GM12878 (cell line): ENCODE data around the gene SERPINH1. TPM values are rescaled to one million over a fixed set of nuclear protein-coding genes. Genes with fewer than 3 reads are reported as not detected.

Experiments used
- ATAC-seq: fragments of 200-7000 bp; cut with Tn5 transposase; 3 replicates; pipeline ENCODE4 v1.9.1; 2020; ENCODE audit warnings: mild to moderate bottlenecking, moderate library complexity
- BruUV-seq: library from RNA; stranded (reverse); fragments of 400-500 nt; replicated peaks from 2 replicates; lab custom pipeline; 2021; lab: Mats Ljungman, UMichigan
- CTCF ChIA-PET: fragments of 300-600 bp; sonication (Branson Sonifier 250); formaldehyde crosslinking; extraction: SDS; loops from one replicate; lab custom pipeline; 2021; ENCODE audit warnings: inconsistent platforms; lab: Yijun Ruan, JAX
- POLR2A ChIA-PET: fragments of 350-600 bp; formaldehyde crosslinking; extraction: SDS; loops from one replicate; lab custom pipeline; 2021; ENCODE audit warnings: inconsistent platforms; lab: Charles Lee
- RAD21 ChIA-PET: fragments of 300-600 bp; sonication (Branson Sonifier 250); formaldehyde crosslinking; loops from one replicate; lab custom pipeline; 2023; ENCODE audit warnings: antibody characterized with exemption; ENCODE audit not compliant: unreplicated experiment; lab: Charles Lee
- SMC1A ChIA-PET: fragments of 300-600 bp; sonication (Branson Sonifier 250); formaldehyde crosslinking; loops from one replicate; lab custom pipeline; 2023; ENCODE audit not compliant: unreplicated experiment, uncharacterized antibody; lab: Charles Lee
- DNase-seq: peaks from one replicate; pipeline ENCODE4 v3.0.0-alpha.2; 2011; ENCODE audit warnings: low read depth, low spot score
- FAIRE-seq: peaks from 3 replicates; lab custom pipeline; 2011; peaks lifted over from hg19 to GRCh38; lab: Jason Lieb, UNC
- H2AFZ ChIP-seq: 2 replicates; pipeline ENCODE4 v1.6.0; 2011; ENCODE audit warnings: low read depth, low read length, control low read depth; ENCODE audit not compliant: control insufficient read depth
- H3K27ac ChIP-seq: 2 replicates; pipeline ENCODE4 v1.5.1; 2011; ENCODE audit warnings: control low read depth; ENCODE audit not compliant: control insufficient read depth, insufficient read depth
- H3K27me3 ChIP-seq, 2 experiments: replicated peaks in 1 of 2; 2 replicates each; pipeline versions ENCODE4 v1.6.0 to v1.6.1; 2011; ENCODE audit warnings: low read length in 1 of 2; ENCODE audit not compliant: control insufficient read depth in 2 of 2, insufficient read depth in 2 of 2
- H3K36me3 ChIP-seq, 2 experiments: 2 replicates each; pipeline ENCODE4 v1.5.1; 2011; ENCODE audit warnings: low read length in 1 of 2; ENCODE audit not compliant: control insufficient read depth in 2 of 2, insufficient read depth in 2 of 2
- H3K4me1 ChIP-seq: 2 replicates; pipeline ENCODE4 v1.6.1; 2011; ENCODE audit warnings: mild to moderate bottlenecking, low read length, moderate library complexity, mixed read lengths; ENCODE audit not compliant: control insufficient read depth, insufficient read depth
- H3K4me2 ChIP-seq: 2 replicates; pipeline ENCODE4 v1.6.0; 2011; ENCODE audit warnings: control low read depth; ENCODE audit not compliant: control insufficient read depth, insufficient read depth
- H3K4me3 ChIP-seq: fragments of 200-600 bp; sonication (generic); 2 replicates; pipeline ENCODE4 v1.5.1; 2016
- H3K79me2 ChIP-seq: 2 replicates; pipeline ENCODE4 v1.6.0; 2011; ENCODE audit warnings: low read length; ENCODE audit not compliant: control insufficient read depth, insufficient read depth
- H3K9ac ChIP-seq: 2 replicates; pipeline ENCODE4 v1.8.0; 2011; ENCODE audit warnings: low read length, control low read depth, mixed read lengths; ENCODE audit not compliant: control insufficient read depth, insufficient read depth
- H3K9me3 ChIP-seq: replicated peaks from 3 replicates; pipeline ENCODE4 v1.5.1; 2011; ENCODE audit warnings: mild to moderate bottlenecking, low read length; ENCODE audit not compliant: control insufficient read depth, insufficient read depth
- H4K20me1 ChIP-seq: 2 replicates; pipeline ENCODE4 v1.6.0; 2011; ENCODE audit not compliant: control insufficient read depth, insufficient read depth
- ESRRA ChIP-seq: IDR thresholded peaks from 2 replicates; pipeline ENCODE4 v1.6.1; 2012; ENCODE audit warnings: mild to moderate bottlenecking, low read length, improper control_type of control experiment
- GABPA ChIP-seq: IDR thresholded peaks from 2 replicates; pipeline ENCODE4 v1.6.1; 2014; ENCODE audit warnings: antibody characterized with exemption, low read depth, mild to moderate bottlenecking, inconsistent platforms
- POLR2AphosphoS2 ChIP-seq: IDR thresholded peaks from 2 replicates; pipeline ENCODE4 v1.6.1; 2011; ENCODE audit warnings: low read depth, mild to moderate bottlenecking, low read length, improper control_type of control experiment, moderate library complexity
- RBBP5 ChIP-seq: fragments of 200-600 bp; sonication (generic); conservative IDR thresholded peaks from 2 replicates; pipeline ENCODE4 v1.6.1; 2016
- SMAD5 ChIP-seq: IDR thresholded peaks from 2 replicates; pipeline ENCODE4 v1.6.1; 2016; ENCODE audit warnings: antibody characterized with exemption, low read depth
- SMC3 ChIP-seq: IDR thresholded peaks from 2 replicates; pipeline ENCODE4 v1.6.1; 2011; ENCODE audit warnings: low read length, improper control_type of control experiment, borderline replicate concordance
- TARDBP ChIP-seq: IDR thresholded peaks from 2 replicates; pipeline ENCODE4 v1.6.1; 2016; ENCODE audit warnings: borderline replicate concordance
- YBX1 ChIP-seq: fragments of 450-650 bp; IDR thresholded peaks from 2 replicates; pipeline ENCODE4 v1.6.1; 2016; ENCODE audit warnings: antibody characterized with exemption
- WGBS: methylation state at CpG from one replicate; pipeline ENCODE4 v1.1.6; 2016; ENCODE audit warnings: low lambda C conversion rate; ENCODE audit not compliant: insufficient replicate concordance, insufficient coverage; ENCODE audit errors: missing lambda C conversion rate; 5-methylcytosine and 5-hydroxymethylcytosine counted together
- in situ Hi-C: fragments of 300-500 bp; cut with MboI; formaldehyde crosslinking; loops from 9 replicates; pipeline ENCODE4 v1.14.3; 2018; ENCODE audit warnings: mixed read lengths
- intact Hi-C: fragments of 100-400 bp; cut with micrococcal nuclease; formaldehyde crosslinking; loops from one replicate; pipeline ENCODE4 v1.14.2; 2022; ENCODE audit not compliant: unreplicated experiment
- polyA plus RNA-seq, 11 experiments: library from polyadenylated mRNA; depleted of rRNA in 4 of 11; unstranded in 6 of 11; stranded (reverse) in 5 of 11; fragments of >200 nt; fragmentation: Nextera tagmentation in 4 of 11; fragmentation: Illumina TruSeq in 1 of 11; extraction: Ambion mirVana in 4 of 11; extraction: Trizol in 1 of 11; gene quantifications; 1 replicate in 1 of 11; 2 replicates in 10 of 11; pipeline versions ENCODE4 v1.2.1 to v1.2.3, GENCODE V29; 2011 to 2016; ENCODE audit warnings: inconsistent platforms in 2 of 11, missing spikeins in 2 of 11, low read depth in 1 of 11
- total RNA-seq, 4 experiments: library from RNA; depleted of rRNA in 3 of 4; stranded (reverse); fragments of >200 nt in 3 of 4; fragmentation: Illumina TruSeq in 1 of 4; extraction: Trizol in 1 of 4; gene quantifications; 2 replicates each; pipeline versions ENCODE4 v1.2.1 to v1.2.3, GENCODE V29; 2013 to 2021
- TF ChIP-seq, protein P1 (sequence below): fragments of 450-650 bp; formaldehyde crosslinking; IDR thresholded peaks from 2 replicates; pipeline ENCODE4 v1.5.0; 2022; ENCODE audit warnings: mild to moderate bottlenecking, missing genetic modification characterization
- TF ChIP-seq, protein P2 (sequence below): fragments of 450-650 bp; IDR thresholded peaks from 2 replicates; pipeline ENCODE4 v1.6.1; 2017; ENCODE audit warnings: low read depth, mild to moderate bottlenecking, moderate library complexity
- TF ChIP-seq, protein P3 (sequence below): IDR thresholded peaks from 2 replicates; pipeline ENCODE4 v1.6.1; 2012; ENCODE audit warnings: mild to moderate bottlenecking, low read depth, low read length

SERPINH1 gene
- total and polyA plus RNA-seq, 10 of the 15 experiments (the other 5 are each of a cell fraction or from before 2014, with no cell fraction given), result 0.34 to 19.8 (median 13.7) TPM

DNA sequence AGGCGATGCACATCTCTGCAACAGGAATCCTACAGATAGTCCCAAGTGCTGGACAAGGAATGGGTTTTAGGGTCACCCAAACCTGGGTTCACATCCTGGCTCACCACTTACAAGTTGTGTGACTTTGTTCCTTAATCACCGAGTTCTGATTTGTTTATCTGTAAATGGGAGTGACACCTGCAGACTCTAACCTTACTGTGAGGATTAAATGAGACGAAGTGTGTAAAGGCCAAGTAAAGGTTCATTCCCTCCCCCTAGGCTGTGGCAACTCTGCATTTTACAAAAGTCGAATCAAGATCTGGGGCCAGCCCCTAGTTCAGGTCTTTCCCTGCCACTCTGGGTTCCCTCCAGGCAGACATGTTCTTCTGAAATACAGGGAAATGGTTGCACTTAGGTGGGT is 34.9 kb downstream of the SERPINH1 start (continued):
- no peak for TF ChIP-seq ESRRA
- TF ChIP-seq, protein P1, sequence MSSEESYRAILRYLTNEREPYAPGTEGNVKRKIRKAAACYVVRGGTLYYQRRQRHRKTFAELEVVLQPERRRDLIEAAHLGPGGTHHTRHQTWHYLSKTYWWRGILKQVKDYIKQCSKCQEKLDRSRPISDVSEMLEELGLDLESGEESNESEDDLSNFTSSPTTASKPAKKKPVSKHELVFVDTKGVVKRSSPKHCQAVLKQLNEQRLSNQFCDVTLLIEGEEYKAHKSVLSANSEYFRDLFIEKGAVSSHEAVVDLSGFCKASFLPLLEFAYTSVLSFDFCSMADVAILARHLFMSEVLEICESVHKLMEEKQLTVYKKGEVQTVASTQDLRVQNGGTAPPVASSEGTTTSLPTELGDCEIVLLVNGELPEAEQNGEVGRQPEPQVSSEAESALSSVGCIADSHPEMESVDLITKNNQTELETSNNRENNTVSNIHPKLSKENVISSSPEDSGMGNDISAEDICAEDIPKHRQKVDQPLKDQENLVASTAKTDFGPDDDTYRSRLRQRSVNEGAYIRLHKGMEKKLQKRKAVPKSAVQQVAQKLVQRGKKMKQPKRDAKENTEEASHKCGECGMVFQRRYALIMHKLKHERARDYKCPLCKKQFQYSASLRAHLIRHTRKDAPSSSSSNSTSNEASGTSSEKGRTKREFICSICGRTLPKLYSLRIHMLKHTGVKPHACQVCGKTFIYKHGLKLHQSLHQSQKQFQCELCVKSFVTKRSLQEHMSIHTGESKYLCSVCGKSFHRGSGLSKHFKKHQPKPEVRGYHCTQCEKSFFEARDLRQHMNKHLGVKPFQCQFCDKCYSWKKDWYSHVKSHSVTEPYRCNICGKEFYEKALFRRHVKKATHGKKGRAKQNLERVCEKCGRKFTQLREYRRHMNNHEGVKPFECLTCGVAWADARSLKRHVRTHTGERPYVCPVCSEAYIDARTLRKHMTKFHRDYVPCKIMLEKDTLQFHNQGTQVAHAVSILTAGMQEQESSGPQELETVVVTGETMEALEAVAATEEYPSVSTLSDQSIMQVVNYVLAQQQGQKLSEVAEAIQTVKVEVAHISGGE (CRISPR knock-in tag), result no peak
- TF ChIP-seq, protein P2, sequence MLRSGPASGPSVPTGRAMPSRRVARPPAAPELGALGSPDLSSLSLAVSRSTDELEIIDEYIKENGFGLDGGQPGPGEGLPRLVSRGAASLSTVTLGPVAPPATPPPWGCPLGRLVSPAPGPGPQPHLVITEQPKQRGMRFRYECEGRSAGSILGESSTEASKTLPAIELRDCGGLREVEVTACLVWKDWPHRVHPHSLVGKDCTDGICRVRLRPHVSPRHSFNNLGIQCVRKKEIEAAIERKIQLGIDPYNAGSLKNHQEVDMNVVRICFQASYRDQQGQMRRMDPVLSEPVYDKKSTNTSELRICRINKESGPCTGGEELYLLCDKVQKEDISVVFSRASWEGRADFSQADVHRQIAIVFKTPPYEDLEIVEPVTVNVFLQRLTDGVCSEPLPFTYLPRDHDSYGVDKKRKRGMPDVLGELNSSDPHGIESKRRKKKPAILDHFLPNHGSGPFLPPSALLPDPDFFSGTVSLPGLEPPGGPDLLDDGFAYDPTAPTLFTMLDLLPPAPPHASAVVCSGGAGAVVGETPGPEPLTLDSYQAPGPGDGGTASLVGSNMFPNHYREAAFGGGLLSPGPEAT, result no peak

DNA sequence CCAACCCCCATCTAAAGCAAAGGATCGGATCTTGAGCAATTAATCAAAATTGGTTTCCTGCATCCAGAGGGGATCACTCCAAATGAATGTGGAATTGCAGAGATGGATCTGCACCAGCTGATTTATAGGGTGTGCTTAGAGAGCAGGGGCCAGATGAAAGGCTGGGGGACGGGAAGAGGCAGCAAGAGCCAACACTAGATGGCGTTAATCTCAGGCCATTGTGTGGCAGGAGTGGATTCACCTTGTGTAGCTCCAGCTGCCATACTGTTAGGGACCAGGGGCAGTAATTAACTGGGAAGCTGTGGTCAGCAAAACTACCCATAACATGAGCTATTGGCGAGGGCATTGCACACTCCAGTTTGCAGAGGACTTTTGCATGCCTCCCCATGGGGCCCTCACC is 35.6 kb downstream of the SERPINH1 start:
- WGBS, result 25% methylated on average over 4 of the region's 4 CpGs
- ChIA-PET POLR2A (no interaction called here), RAD21 (interaction anchor here (0.8 to 1.3 kb wide), 4 partner anchors 37 to 610 kb away, joined by 3 to 4 read pairs (median 4); no protein-coding TSS in a partner anchor), CTCF (interaction anchor here (0.6 to 2.2 kb wide), 27 partner anchors 9 to 555 kb away, joined by 3 to 8 read pairs (median 3); partner anchors contain the start of gene SERPINH1), SMC1A (interaction anchor here (1.0 to 1.4 kb wide), 3 partner anchors 19 to 54 kb away, joined by 3 to 4 read pairs (median 3); no protein-coding TSS in a partner anchor)
- Histone ChIP-seq H3K79me2 (no peaks in the 10 kb centered on the region), H3K36me3 (no peaks in the 10 kb centered on the region), H3K27me3 (no peaks in the 10 kb centered on the region; a peak in 2 of 4 replicates), H3K4me2 (no peak overlapping the region), H3K4me1 (peaks cover 8% of the 10 kb centered on the region), H2AFZ (no peak overlapping the region), H4K20me1 (no peaks in the 10 kb centered on the region), H3K4me3 (no peak overlapping the region), H3K9ac (no peak overlapping the region), H3K9me3 (no peaks in the 10 kb centered on the region), H3K27ac (no peak overlapping the region)
- DNase-seq (no peak), FAIRE-seq (peak; percentile 82), ATAC-seq (peak; percentile 94)
- intact Hi-C loops (loop anchor here (10.0 kb wide), 1 partner anchor 167 kb away; the partner anchor contains the start of gene DGAT2), in situ Hi-C loops (no loop called here)
- BruUV-seq, result no TSS peak
- TF ChIP-seq POLR2AphosphoS2 (no peak), YBX1 (no peak), RBBP5 (no peak), SMC3 (peak; percentile 59; the same call in 1 of the 2 replicates), SMAD5 (no peak), GABPA (no peak), TARDBP (no peak)
- TF ChIP-seq, protein P2, result no peak
- TF ChIP-seq, protein P3, sequence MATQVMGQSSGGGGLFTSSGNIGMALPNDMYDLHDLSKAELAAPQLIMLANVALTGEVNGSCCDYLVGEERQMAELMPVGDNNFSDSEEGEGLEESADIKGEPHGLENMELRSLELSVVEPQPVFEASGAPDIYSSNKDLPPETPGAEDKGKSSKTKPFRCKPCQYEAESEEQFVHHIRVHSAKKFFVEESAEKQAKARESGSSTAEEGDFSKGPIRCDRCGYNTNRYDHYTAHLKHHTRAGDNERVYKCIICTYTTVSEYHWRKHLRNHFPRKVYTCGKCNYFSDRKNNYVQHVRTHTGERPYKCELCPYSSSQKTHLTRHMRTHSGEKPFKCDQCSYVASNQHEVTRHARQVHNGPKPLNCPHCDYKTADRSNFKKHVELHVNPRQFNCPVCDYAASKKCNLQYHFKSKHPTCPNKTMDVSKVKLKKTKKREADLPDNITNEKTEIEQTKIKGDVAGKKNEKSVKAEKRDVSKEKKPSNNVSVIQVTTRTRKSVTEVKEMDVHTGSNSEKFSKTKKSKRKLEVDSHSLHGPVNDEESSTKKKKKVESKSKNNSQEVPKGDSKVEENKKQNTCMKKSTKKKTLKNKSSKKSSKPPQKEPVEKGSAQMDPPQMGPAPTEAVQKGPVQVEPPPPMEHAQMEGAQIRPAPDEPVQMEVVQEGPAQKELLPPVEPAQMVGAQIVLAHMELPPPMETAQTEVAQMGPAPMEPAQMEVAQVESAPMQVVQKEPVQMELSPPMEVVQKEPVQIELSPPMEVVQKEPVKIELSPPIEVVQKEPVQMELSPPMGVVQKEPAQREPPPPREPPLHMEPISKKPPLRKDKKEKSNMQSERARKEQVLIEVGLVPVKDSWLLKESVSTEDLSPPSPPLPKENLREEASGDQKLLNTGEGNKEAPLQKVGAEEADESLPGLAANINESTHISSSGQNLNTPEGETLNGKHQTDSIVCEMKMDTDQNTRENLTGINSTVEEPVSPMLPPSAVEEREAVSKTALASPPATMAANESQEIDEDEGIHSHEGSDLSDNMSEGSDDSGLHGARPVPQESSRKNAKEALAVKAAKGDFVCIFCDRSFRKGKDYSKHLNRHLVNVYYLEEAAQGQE, result no peak
